HPDE6-E6E7 (cell line): ENCODE results near the gene MAP3K20.
"Not testable (repeated sequence)": the region's sequence is repeated elsewhere in the genome, so short reads cannot be mapped to it uniquely, and the experiment has no call there.

Experiments used
- DNase-seq: peaks from one replicate; pipeline ENCODE4 v3.0.0; 2011; ENCODE audit warnings: missing footprints; ENCODE audit errors: extremely low spot score

Gene MAP3K20

DNA sequence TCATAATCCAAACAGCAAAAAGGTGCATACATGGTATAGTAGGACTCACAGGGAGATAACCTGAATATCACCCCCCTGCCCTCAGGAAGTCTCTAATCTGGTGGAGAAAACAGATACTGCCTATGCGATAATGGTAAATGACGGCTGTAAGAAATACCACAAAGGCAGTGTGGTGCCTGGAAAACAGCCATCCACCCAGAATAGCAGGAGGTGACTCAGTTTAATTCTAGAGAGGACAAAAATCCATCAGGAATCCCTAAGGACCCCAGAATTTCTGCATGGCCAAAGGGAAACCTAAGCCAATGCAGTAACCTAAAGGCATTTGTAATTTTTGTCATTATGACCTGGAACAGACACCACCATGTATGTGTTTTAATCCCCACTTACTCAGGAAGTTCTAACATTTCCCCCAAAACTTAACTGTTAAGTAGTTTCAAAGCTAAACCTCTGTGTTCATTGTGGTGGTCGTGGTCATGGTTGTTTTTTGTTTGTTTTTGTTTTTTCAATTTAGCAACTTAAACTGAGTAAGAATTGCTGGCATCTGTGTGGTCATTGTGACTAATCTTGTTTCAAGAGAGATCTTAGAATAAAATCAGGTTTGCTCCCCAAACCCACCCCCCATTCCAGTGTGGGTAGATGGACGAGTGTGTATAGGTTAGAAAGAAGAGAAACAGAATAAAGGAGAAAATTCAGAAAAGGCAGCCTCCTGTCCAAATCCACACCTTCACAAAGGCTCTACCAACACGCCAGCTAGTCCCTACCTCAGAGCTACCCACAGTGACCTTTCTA, 157.5 kb downstream of the MAP3K20 start:
- no peak for DNase-seq

- no peak for DNase-seq
Measured at GRCh38 chr2:173235947-173236803, 160.5 kb downstream of the MAP3K20 start.

- no peak for DNase-seq
Measured at GRCh38 chr2:173238385-173238784, 162.7 kb downstream of the MAP3K20 start.

- no peak for DNase-seq
Measured at GRCh38 chr2:173238831-173239230, 163.2 kb downstream of the MAP3K20 start.

- DNase-seq: no peak
Measured at GRCh38 chr2:173239644-173240043, 164.0 kb downstream of the MAP3K20 start.

- DNase-seq: no peak
Measured at GRCh38 chr2:173240083-173240482, 164.4 kb downstream of the MAP3K20 start.

DNA sequence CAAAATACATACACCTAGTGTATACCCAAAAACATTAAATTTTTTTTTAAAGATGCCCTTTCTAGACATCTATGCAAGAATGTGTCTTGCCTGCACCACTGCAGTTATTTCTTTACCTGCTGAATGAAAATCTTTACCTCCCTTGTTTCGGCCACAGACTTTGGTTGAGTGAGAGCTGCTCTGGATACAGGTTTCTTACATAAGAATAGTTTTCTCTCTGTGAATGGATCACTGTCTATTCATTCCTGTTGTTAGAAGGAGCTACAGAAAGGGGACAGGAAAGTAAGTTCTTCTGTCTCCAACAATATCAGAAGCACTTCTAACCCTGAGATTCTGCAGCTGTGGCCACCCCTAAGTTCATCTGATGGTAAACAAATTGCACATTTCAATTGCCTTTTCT, 166.0 kb downstream of the MAP3K20 start:
- no peak for DNase-seq

DNA sequence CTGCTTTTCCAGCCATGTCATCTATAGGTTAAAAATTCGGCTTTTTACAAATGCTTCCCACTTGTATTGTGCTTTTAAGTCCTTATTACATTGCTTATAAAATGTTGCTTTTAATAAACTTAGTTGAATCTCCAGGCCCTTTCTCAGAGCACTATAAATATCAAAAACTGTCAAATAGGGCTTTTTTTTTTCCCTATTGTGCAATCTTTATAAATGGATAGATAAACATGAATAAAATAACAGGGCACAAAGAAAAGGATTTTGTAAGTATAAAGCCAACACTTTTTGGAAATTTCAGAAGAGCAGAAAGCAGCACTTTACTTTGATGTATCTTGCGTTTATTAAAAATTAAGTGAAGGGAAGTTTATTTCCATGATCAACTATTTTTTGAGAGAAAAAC, 171.5 kb downstream of the MAP3K20 start:
- no peak for DNase-seq

DNA sequence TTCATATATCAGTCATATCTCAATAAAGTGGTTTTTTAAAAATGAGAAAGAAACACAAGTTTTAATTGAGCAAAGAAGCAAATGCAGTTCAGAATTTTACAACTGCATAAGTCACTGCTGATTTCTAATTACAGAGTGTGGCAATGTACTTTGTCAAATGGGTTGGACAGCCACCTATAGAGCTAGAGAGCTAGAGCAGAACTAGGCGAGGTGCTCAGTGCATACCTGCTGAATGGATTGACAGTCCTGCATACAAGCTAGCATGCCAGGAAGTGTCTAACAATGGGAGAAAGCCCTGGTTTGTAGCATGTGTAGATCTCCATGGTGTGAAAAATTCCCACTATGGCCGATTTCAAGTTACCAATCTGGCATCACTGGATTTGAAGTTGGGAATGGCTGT, 172.7 kb downstream of the MAP3K20 start:
- no peak for DNase-seq

GRCh38 chr2:173249661-173250641, 174.3 kb downstream of the MAP3K20 start:
- no peak for DNase-seq

DNA sequence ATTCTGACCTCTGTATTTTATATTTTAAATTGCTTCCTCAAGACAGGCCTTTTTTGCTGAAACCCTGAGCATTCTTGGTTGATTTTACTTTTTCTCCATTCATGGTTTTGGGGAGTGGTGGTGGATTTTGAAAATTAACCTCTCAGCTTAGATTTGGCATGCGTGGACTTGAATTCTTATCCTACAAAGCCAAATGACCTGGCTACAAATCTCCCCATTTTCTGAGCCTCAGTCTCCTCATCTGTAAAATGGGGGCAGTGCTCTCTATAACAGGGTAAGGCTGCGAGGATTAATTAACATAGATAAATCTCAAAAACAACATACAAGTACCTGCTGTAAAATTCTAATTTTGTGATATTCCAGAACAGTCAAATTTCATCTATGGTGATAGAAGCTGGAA, 175.6 kb downstream of the MAP3K20 start:
- no peak for DNase-seq

DNA sequence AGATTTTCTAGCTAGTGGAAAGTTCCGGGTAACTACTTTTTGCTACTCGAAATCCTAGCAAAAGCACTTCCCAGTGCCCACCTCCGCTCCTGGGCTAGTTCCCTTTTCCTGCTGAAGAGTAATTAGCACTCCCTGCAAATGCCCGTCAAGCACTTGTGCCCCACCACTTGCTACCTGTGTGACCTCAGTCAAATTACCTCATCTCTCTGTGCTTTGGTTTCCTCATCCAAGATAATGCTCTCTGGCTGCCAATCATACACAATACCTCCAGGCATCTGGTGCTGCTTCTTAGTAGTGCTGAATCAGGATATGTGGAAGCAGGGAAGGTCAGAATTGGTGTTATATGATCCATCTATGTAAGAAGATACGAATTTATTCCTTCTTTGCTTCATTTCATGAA, 176.9 kb downstream of the MAP3K20 start:
- DNase-seq: no peak

- DNase-seq: peak; percentile 31
Measured at GRCh38 chr2:173254659-173255058, 179.0 kb downstream of the MAP3K20 start.

GRCh38 chr2:173258701-173259100, 183.1 kb downstream of the MAP3K20 start:
- no peak for DNase-seq

GRCh38 chr2:173262356-173262755, 186.7 kb downstream of the MAP3K20 start:
- not testable (repeated sequence) for DNase-seq

GRCh38 chr2:173264151-173264550, 188.5 kb downstream of the MAP3K20 start:
- no peak for DNase-seq

DNA sequence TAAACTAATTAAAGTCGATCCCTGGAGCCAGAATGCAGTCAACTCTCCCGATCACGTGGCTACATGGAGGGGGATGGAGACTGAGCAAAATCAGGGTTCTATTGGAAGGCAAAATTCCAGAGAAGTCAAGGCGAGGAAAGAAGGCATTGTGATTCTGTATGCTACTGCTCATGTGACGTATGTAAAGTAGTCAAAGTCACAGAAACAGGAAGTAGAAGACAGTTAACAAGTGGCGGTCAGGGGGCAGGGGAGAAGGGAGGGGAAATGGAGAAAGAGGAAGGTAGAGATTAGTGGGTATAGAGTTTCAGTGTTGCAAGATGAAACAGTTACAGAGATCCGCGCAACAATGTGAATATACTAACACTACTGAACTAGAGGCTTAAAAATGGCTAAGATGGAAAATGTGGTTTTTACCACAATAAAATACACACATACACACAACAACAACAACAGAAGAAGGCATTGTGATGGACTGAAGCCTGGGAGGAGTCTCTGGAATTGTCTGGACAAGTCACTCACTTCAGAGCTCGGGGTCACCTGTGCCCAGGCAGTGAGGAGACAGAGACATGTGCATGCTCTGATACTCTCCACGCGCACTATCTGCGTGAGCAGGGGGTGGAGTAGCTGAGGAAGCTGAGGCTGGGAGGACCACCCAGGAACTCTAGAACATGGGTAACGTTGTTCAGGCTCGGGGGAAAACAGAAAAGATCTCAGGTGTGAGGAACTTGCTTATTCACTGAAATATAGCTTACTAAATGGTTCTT, 189.1 kb downstream of the MAP3K20 start:
- DNase-seq: no peak

DNA sequence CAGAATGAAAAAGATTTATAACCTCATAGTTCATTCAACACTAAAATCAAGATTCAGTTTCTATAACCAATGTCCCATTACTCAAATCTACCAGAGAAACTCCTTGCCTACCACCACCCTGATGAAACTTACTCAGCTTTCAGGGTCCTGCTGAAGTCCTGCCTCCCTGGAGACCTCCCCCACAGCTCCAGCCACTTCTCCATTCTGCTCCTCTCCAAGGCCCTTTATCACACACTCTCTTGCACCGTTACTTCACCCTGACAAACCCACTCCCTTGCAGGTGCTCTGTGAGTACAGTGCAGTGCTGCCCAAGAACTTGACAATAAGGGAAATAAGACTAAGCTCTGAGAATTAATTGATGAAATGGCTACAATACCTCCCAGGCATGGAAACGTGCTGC, 195.5 kb downstream of the MAP3K20 start:
- DNase-seq: no peak

DNA sequence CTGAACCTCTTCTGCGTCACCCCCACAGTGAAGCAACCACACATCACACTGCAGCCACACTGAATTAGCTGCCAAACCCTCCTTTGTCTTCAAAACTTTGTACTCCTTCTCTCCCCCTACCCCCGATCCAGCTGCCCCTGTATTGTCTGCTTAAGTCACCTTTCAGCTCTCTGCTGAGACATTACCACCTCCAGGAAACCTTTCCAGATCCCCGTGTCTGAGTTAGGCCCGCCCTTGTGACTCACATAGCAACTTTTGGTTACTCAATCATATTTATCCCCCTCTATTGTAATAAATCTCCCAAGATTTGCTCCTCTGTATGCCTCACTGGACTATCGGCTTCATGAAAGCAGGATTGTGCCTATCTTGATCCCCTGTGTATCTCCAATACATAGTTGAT, 196.2 kb downstream of the MAP3K20 start:
- DNase-seq: peak; percentile 82

- no peak for DNase-seq
Measured at GRCh38 chr2:173272849-173273248, 197.2 kb downstream of the MAP3K20 start.
